HUES6 (cell line): ENCODE measurements around the gene KCNMA1.

Source experiments
- H3K27ac ChIP-seq: 2 replicates; pipeline ENCODE4 v1.7.0; 2013; ENCODE audit warnings: low read depth, mild to moderate bottlenecking, low read length, inconsistent platforms
- H3K27me3 ChIP-seq: 2 replicates; pipeline ENCODE4 v1.6.1; 2013; ENCODE audit warnings: low read length; ENCODE audit not compliant: control insufficient read depth, insufficient read depth
- H3K36me3 ChIP-seq: 2 replicates; pipeline ENCODE4 v1.6.1; 2013; ENCODE audit warnings: low read length; ENCODE audit not compliant: control insufficient read depth, insufficient read depth
- H3K4me1 ChIP-seq: 2 replicates; pipeline ENCODE4 v1.6.1; 2013; ENCODE audit warnings: low read length; ENCODE audit not compliant: control insufficient read depth, insufficient read depth
- H3K4me3 ChIP-seq: 2 replicates; pipeline ENCODE4 v1.5.1; 2013; ENCODE audit warnings: low read depth, low read length
- H3K9ac ChIP-seq: one replicate; pipeline ENCODE4 v1.6.1; 2013; ENCODE audit warnings: mild to moderate bottlenecking, low read length
- H3K9me3 ChIP-seq: 2 replicates; pipeline ENCODE4 v1.6.1; 2013; ENCODE audit warnings: low read depth, low read length; ENCODE audit not compliant: control insufficient read depth, insufficient read depth

KCNMA1 gene

GRCh38 chr10:77554996-77555397, 82.6 kb downstream of the KCNMA1 start:
- Histone ChIP-seq H3K36me3 (no peaks in the 10 kb centered on the region), H3K9ac (no peak overlapping the region), H3K27ac (no peak overlapping the region), H3K4me3 (no peak overlapping the region), H3K4me1 (peaks cover 5% of the 10 kb centered on the region; the same call in 1 of the 2 replicates), H3K9me3 (no peaks in the 10 kb centered on the region), H3K27me3 (no peaks in the 10 kb centered on the region)

GRCh38 chr10:77553966-77554365, 83.6 kb downstream of the KCNMA1 start:
- H3K27ac ChIP-seq: no peak overlapping the region
- no peak overlapping the region for H3K9ac ChIP-seq
- no peak overlapping the region for H3K4me3 ChIP-seq
- H3K4me1 ChIP-seq: peaks cover 5% of the 10 kb centered on the region; the same call in 1 of the 2 replicates
- H3K27me3 ChIP-seq: no peaks in the 10 kb centered on the region
- H3K9me3 ChIP-seq: no peaks in the 10 kb centered on the region
- H3K36me3 ChIP-seq: no peaks in the 10 kb centered on the region

GRCh38 chr10:77553311-77553710, 84.3 kb downstream of the KCNMA1 start:
- Histone ChIP-seq H3K27ac (no peak overlapping the region), H3K4me3 (no peak overlapping the region), H3K4me1 (peaks cover 5% of the 10 kb centered on the region; the same call in 1 of the 2 replicates), H3K27me3 (no peaks in the 10 kb centered on the region), H3K36me3 (no peaks in the 10 kb centered on the region), H3K9me3 (no peaks in the 10 kb centered on the region), H3K9ac (no peak overlapping the region)

GRCh38 chr10:77552252-77552651, 85.4 kb downstream of the KCNMA1 start:
- no peak overlapping the region for H3K4me3 ChIP-seq
- no peak overlapping the region for H3K27ac ChIP-seq
- no peaks in the 10 kb centered on the region for H3K27me3 ChIP-seq
- H3K9me3 ChIP-seq: no peaks in the 10 kb centered on the region
- H3K9ac ChIP-seq: no peak overlapping the region
- peaks cover 5% of the 10 kb centered on the region; the same call in 1 of the 2 replicates for H3K4me1 ChIP-seq
- no peaks in the 10 kb centered on the region for H3K36me3 ChIP-seq

GRCh38 chr10:77550378-77550777, 87.2 kb downstream of the KCNMA1 start:
- Histone ChIP-seq H3K27me3 (no peaks in the 10 kb centered on the region), H3K9ac (no peak overlapping the region)

GRCh38 chr10:77548671-77549070, 88.9 kb downstream of the KCNMA1 start:
- H3K4me1 ChIP-seq: peaks cover 5% of the 10 kb centered on the region; the same call in 1 of the 2 replicates
- no peaks in the 10 kb centered on the region for H3K36me3 ChIP-seq
- no peak overlapping the region for H3K4me3 ChIP-seq
- no peaks in the 10 kb centered on the region for H3K9me3 ChIP-seq
- no peaks in the 10 kb centered on the region for H3K27me3 ChIP-seq
- no peak overlapping the region for H3K9ac ChIP-seq
- no peak overlapping the region for H3K27ac ChIP-seq

More at GRCh38 chr10:77550378-77550777, 87.2 kb downstream of the KCNMA1 start:
- Histone ChIP-seq H3K4me3 (no peak overlapping the region), H3K4me1 (peaks cover 5% of the 10 kb centered on the region; the same call in 1 of the 2 replicates), H3K27ac (no peak overlapping the region), H3K36me3 (no peaks in the 10 kb centered on the region), H3K9me3 (no peaks in the 10 kb centered on the region)

GRCh38 chr10:77548157-77548556, 89.5 kb downstream of the KCNMA1 start:
- Histone ChIP-seq H3K27me3 (no peaks in the 10 kb centered on the region), H3K9ac (no peak overlapping the region), H3K36me3 (no peaks in the 10 kb centered on the region), H3K4me3 (no peak overlapping the region), H3K27ac (no peak overlapping the region), H3K4me1 (peaks cover 5% of the 10 kb centered on the region; the same call in 1 of the 2 replicates), H3K9me3 (no peaks in the 10 kb centered on the region)

- H3K27me3 ChIP-seq: no peaks in the 10 kb centered on the region
- no peaks in the 10 kb centered on the region for H3K36me3 ChIP-seq
- H3K4me1 ChIP-seq: peaks cover 5% of the 10 kb centered on the region; the same call in 1 of the 2 replicates
- H3K9ac ChIP-seq: no peak overlapping the region
- H3K27ac ChIP-seq: no peak overlapping the region
- no peaks in the 10 kb centered on the region for H3K9me3 ChIP-seq
- no peak overlapping the region for H3K4me3 ChIP-seq
Observed at GRCh38 chr10:77547307-77548050, 90.1 kb downstream of the KCNMA1 start.

- Histone ChIP-seq H3K9ac (no peak overlapping the region), H3K27me3 (no peaks in the 10 kb centered on the region), H3K4me1 (peaks cover 5% of the 10 kb centered on the region; the same call in 1 of the 2 replicates), H3K27ac (no peak overlapping the region), H3K9me3 (no peaks in the 10 kb centered on the region), H3K36me3 (no peaks in the 10 kb centered on the region), H3K4me3 (no peak overlapping the region)
Observed at GRCh38 chr10:77546042-77546441, 91.6 kb downstream of the KCNMA1 start.

- Histone ChIP-seq H3K9ac (no peak overlapping the region), H3K4me1 (peaks cover 5% of the 10 kb centered on the region; the same call in 1 of the 2 replicates), H3K4me3 (no peak overlapping the region), H3K27ac (no peak overlapping the region), H3K27me3 (no peaks in the 10 kb centered on the region), H3K9me3 (no peaks in the 10 kb centered on the region), H3K36me3 (no peaks in the 10 kb centered on the region)
Observed at GRCh38 chr10:77545585-77545984, 92.0 kb downstream of the KCNMA1 start.

GRCh38 chr10:77544617-77545016, 93.0 kb downstream of the KCNMA1 start:
- Histone ChIP-seq H3K4me1 (no peaks in the 10 kb centered on the region), H3K4me3 (no peak overlapping the region), H3K36me3 (no peaks in the 10 kb centered on the region), H3K27ac (no peak overlapping the region), H3K9ac (no peak overlapping the region), H3K9me3 (no peaks in the 10 kb centered on the region), H3K27me3 (no peaks in the 10 kb centered on the region)
